Left lung (tissue), 10 donors: ENCODE results near the gene ITIH4. TPM values are rescaled to one million over a fixed set of nuclear protein-coding genes. Genes with fewer than 3 reads are reported as not detected.
"Not testable (repeated sequence)": the region's sequence is repeated elsewhere in the genome, so short reads cannot be mapped to it uniquely, and the experiment has no call there.

Experiments
- ATAC-seq: fragments of 200-7000 bp; cut with Tn5 transposase; one replicate; pipeline ENCODE4 v1.9.1; 2020; ENCODE audit warnings: moderate library complexity
- DNase-seq, 4 donors: peaks; one replicate each; pipeline ENCODE4 v3.0.0-alpha.2; 2013 to 2020
- H3K27ac ChIP-seq, 2 donors: fragments of 200-600 bp; sonication (generic) in 1 of 2; one replicate each; pipeline versions ENCODE4 v1.5.0 to v1.8.0; 2020 to 2021
- H3K27me3 ChIP-seq, 2 donors: fragments of 200-600 bp; sonication (generic) in 1 of 2; one replicate each; pipeline versions ENCODE4 v1.5.0 to v1.8.0; 2020 to 2021
- H3K36me3 ChIP-seq, 2 donors: fragments of 200-600 bp; sonication (generic) in 1 of 2; one replicate each; pipeline versions ENCODE4 v1.5.0 to v1.8.0; 2020 to 2021
- H3K4me1 ChIP-seq, 2 donors: fragments of 200-600 bp; one replicate each; pipeline ENCODE4 v1.8.0; 2021
- H3K4me3 ChIP-seq, 2 donors: fragments of 200-600 bp; sonication (generic) in 1 of 2; one replicate each; pipeline versions ENCODE4 v1.5.0 to v1.8.0; 2020 to 2021; ENCODE audit warnings: mild to moderate bottlenecking in 1 of 2
- H3K9me3 ChIP-seq, 2 donors: fragments of 200-600 bp; sonication (generic) in 1 of 2; one replicate each; pipeline versions ENCODE4 v1.5.0 to v1.8.0; 2020 to 2021
- intact Hi-C, 2 donors: fragments of 100-400 bp; cut with DNase I; formaldehyde crosslinking; loops; one replicate each; pipeline versions ENCODE4 v1.11.2 to v1.14.2; 2022
- polyA plus RNA-seq, 6 donors: library from polyadenylated mRNA; unstranded; fragments of 120-200 nt; gene quantifications; one replicate each; pipeline ENCODE4 v1.2.1, GENCODE V29; 2013; ENCODE audit not compliant: insufficient read length in 6 of 6
- total RNA-seq, 2 donors: library from RNA; stranded (reverse); fragmentation: NEBNext Ultra II Directional; extraction: Animal tissue kit (Norgen Biotek cat#: 25700); gene quantifications; one replicate each; pipeline ENCODE4 v1.2.1, GENCODE V29; 2021
- TF ChIP-seq, protein P1 (sequence below), 2 donors: fragments of 200-600 bp; sonication (generic) in 1 of 2; IDR thresholded peaks; one replicate each; pipeline versions ENCODE4 v1.5.0 to v1.8.0; 2021; ENCODE audit warnings: antibody characterized with exemption in 2 of 2
- donor health status: DM: no; HTN: yes; CAD: no.
- donor health status: DM: no; HTN: no; CAD: no.

Gene ITIH4
- total and polyA plus RNA-seq, 8 donors = 7.7 to 16.3 (median 9.8) TPM

DNA sequence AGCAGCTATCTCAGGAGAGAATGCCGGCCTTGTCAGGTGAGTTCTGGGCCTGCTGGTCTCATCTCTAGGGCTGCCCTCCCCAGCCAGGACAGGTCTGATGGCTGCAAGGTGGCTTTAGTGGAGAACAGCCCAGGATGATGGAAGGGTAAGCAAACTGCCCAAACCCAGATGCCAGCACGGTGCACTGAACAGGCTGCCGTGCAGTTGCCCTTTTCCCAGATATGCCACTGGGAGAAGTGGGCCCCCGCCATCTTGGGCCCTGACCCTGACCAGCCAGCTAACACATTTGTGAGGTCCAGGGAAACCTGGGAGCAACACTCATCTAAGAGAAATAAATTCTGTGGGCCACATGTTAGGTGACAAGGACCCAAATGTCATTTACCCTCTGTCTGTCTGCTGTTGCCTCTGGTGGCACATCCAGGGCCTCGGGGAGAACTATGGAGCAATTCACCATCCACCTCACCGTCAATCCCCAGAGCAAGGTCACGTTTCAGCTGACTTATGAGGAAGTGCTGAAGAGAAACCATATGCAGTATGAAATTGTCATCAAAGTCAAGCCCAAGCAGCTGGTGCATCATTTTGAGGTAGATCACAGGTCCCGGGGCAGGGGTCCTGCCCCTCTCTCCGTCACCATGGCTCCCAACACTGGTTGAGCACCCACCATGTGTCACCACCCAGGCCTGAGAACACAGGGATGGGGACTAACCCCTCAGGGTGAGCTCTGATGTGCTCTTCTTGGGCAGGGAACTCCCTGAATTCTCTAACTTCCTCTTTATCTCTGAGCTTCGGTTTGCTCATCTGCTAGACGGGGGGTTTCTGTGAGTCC lies 51.2 kb downstream of the ITIH4 start:
- no peak for DNase-seq
- TF ChIP-seq, protein P1, sequence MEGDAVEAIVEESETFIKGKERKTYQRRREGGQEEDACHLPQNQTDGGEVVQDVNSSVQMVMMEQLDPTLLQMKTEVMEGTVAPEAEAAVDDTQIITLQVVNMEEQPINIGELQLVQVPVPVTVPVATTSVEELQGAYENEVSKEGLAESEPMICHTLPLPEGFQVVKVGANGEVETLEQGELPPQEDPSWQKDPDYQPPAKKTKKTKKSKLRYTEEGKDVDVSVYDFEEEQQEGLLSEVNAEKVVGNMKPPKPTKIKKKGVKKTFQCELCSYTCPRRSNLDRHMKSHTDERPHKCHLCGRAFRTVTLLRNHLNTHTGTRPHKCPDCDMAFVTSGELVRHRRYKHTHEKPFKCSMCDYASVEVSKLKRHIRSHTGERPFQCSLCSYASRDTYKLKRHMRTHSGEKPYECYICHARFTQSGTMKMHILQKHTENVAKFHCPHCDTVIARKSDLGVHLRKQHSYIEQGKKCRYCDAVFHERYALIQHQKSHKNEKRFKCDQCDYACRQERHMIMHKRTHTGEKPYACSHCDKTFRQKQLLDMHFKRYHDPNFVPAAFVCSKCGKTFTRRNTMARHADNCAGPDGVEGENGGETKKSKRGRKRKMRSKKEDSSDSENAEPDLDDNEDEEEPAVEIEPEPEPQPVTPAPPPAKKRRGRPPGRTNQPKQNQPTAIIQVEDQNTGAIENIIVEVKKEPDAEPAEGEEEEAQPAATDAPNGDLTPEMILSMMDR (IDR thresholded peaks at IDR 0.05) = no peak
- intact Hi-C loops = no loop called here

DNA sequence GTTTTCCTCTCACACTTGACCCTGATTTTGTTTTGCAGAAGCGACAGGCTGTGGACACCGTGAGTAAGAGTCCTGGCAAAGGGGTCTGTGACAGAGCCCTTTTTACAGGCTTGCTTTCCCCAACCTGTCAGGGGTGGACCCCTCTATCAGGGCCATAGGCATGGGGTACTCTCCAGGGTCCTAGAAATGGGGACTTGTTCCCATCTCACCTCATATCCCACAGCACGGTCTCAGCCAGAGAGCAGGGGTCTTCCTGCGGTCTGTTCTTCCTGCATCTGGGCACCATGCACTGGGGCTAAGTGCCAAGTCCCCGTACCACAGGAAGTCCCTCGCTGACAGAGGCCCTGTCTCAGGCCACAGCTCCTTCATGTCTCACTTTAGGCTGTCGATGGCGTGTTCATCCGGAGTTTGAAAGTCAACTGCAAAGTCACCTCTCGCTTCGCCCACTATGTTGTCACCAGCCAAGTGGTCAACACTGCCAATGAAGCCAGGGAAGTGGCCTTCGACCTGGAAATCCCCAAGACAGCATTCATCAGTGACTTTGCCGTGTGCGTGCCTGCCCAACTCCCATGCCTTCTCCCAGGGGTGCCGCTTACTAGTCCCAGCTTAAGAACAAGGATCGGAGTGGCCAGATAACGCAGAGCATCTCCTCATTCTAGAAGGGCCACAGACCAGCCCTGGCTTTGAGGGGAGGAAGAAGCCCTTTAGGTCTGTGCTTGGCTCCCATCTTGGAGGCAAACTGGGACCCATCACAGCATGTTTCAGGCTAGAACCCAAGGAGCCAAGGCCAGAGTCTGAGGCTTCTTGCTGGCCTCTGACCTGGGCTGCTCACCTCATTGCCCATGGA lies 52.3 kb downstream of the ITIH4 start:
- intact Hi-C loops = no loop called here
- no peaks in the 10 kb centered on the region for H3K36me3 ChIP-seq
- H3K4me1 ChIP-seq = peaks cover 0 to 8% of the 10 kb centered on the region in 2 donors
- TF ChIP-seq, protein P1 (IDR thresholded peaks at IDR 0.05) = no peak
- H3K9me3 ChIP-seq = no peaks in the 10 kb centered on the region
- DNase-seq (peak in 1 of 4 donors; percentile 25), ATAC-seq (no peak)
- H3K4me3 ChIP-seq = no peak overlapping the region
- peaks cover 0 to 9% of the 10 kb centered on the region in 2 donors for H3K27me3 ChIP-seq
- no peak overlapping the region for H3K27ac ChIP-seq

More for the DNA sequence above, 51.2 kb downstream of the ITIH4 start:
- Histone ChIP-seq H3K9me3 (no peaks in the 10 kb centered on the region), H3K4me3 (no peak overlapping the region), H3K36me3 (no peaks in the 10 kb centered on the region), H3K27me3 (peaks cover 0 to 9% of the 10 kb centered on the region in 2 donors), H3K27ac (peak overlapping the region in 1 of 2 donors; percentile 48), H3K4me1 (peaks cover 0 to 8% of the 10 kb centered on the region in 2 donors)
- ATAC-seq = peak; percentile 30

DNA sequence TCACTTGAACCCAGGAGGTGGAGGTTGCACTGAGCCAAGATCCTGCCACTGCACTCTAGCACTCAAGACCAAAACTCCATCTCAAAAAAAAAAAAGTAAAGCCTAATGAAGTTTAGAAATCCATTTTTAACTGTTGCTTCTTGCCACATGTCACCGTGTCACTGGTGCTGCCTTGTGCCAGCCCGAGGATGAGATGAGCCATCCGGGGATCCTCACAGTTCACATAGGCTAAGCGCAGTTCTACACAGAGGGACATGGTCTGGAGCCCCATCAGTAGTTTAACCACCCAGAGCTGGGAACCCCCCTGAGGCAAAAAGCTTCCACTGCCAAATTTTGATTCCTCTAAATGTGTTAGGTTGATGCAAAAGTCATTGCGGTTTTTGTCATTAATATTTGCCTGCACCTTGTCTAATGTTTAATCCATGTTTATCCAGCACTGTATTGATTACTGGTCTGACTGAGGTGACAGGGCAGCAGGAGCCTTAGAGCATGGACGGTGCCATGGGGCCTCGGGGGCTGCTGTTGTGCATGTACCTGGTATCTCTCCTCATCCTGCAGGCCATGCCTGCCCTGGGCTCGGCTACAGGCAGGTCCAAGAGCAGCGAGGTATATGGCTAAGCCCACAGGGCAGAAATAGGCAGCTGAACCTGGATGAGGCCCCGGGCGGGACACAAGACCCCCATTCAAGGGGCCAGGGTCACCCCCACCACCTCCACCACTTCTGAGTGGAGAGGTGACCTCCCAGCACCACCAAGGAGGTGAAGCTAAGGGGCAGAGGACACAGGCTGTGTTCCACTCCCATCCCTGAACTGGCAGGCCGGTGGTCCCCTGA lies 53.1 kb downstream of the ITIH4 start, which contains the start of gene ITIH1:
Gene ITIH1 (plus strand): TSS at position 473 of the 832 bp plus-strand sequence. CDS start 17 bp downstream, at position 490.
- Histone ChIP-seq H3K36me3 (no peaks in the 10 kb centered on the region), H3K27ac (no peak within 1 kb of the TSS), H3K4me3 (no peak within 1 kb of the TSS), H3K9me3 (no peaks in the 10 kb centered on the region), H3K27me3 (peaks cover 0 to 8% of the 10 kb centered on the region in 2 donors), H3K4me1 (peaks cover 0 to 8% of the 10 kb centered on the region in 2 donors)
- intact Hi-C loops = no loop called here
- TF ChIP-seq, protein P1 (IDR thresholded peaks at IDR 0.05) = no peak
- ATAC-seq (no peak), DNase-seq (peak in 1 of 4 donors; percentile 22)

GRCh38 chr3:52776486-52776885 lies 54.0 kb downstream of the ITIH4 start:
- DNase-seq, H3K4me1 ChIP-seq, intact Hi-C loops, H3K36me3 ChIP-seq, ATAC-seq, H3K9me3 ChIP-seq, H3K4me3 ChIP-seq, H3K27me3 ChIP-seq, H3K27ac ChIP-seq: not testable (repeated sequence)

DNA sequence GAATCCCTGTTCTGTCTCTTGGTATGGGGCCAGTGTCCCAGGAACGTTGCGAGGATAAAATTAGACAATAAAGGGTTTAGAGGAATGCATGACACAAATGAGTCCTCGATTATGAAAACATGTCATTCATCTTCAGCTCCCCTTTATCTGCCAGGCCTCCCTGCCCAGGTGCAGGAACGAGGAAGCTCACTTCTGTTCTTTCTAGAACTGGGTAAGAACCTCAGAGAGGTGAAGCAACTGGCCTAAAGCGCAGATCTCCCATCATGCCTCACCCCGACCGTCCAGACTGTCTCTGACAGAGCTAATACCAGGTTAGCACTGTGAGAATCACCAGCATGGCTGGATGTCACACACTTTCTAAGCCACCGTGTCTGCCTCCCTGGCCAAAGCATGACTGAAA lies 54.6 kb downstream of the ITIH4 start:
- Histone ChIP-seq H3K4me1 (peaks cover 0 to 8% of the 10 kb centered on the region in 2 donors), H3K27me3 (no peaks in the 10 kb centered on the region), H3K36me3 (no peaks in the 10 kb centered on the region), H3K4me3 (no peak overlapping the region), H3K9me3 (no peaks in the 10 kb centered on the region), H3K27ac (no peak overlapping the region)
- DNase-seq = no peak
- intact Hi-C loops = no loop called here
- ATAC-seq = no peak
- TF ChIP-seq, protein P1 (IDR thresholded peaks at IDR 0.05) = no peak
